Dendritic cell treated with granulocyte-macrophage colony-stimulating factor and Interleukin-4, amounts not matched to agents 40 ng/mL and 50 ng/mL, for 4 days (primary cell): ENCODE data around the gene EEF1AKMT3.

Experiments
- H3K27ac Mint-ChIP-seq: one replicate; pipeline ENCODE4 v1.8.0; 2022; ENCODE audit warnings: mild to moderate bottlenecking, mixed read lengths
- H3K27me3 Mint-ChIP-seq: one replicate; pipeline ENCODE4 v1.8.0; 2022; ENCODE audit warnings: mild to moderate bottlenecking, mixed read lengths
- H3K36me3 Mint-ChIP-seq: one replicate; pipeline ENCODE4 v1.8.0; 2022; ENCODE audit warnings: low read depth, mixed read lengths
- H3K4me1 Mint-ChIP-seq: one replicate; pipeline ENCODE4 v1.8.0; 2022; ENCODE audit warnings: low read depth, mixed read lengths
- H3K4me3 Mint-ChIP-seq: one replicate; pipeline ENCODE4 v1.8.0; 2022; ENCODE audit warnings: mild to moderate bottlenecking, moderate library complexity, mixed read lengths
- H3K9me3 Mint-ChIP-seq: one replicate; pipeline ENCODE4 v1.8.0; 2022; ENCODE audit warnings: mixed read lengths
- intact Hi-C: fragments of 100-400 bp; cut with micrococcal nuclease; formaldehyde crosslinking; loops from one replicate; pipeline ENCODE4 v1.15.0; 2022

The EEF1AKMT3 gene

DNA sequence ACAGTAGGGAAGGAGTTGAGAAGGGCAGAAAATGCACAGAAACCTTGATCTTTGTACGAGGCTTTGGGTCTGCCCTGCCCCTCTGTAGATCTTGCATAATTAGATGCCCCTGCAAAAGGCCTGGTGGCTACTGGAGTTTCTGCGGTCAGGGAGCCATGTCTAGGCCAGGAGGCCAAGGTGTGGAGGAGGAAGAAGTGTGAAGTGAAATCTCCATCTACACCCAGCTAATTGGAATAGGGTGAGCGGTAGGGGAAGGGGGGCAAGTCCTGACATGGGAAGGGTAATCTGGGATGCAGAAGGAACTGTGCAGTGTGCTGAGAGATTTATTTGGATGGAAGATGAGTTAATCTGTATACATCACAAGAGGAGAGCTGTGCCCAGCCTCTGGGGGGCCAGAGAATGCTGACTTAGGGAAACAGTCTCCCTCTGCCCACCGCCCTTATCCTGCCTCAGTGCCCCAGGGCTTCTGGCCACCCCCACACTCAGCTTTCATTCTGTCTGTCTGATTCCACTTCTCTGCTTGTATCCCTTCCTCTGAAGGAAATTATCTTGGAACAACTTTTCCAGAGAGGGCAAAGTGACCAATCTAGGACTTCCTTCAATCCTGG is 10.9 kb upstream of the EEF1AKMT3 start:
- peaks cover 32% of the 10 kb centered on the region for H3K36me3 Mint-ChIP-seq
- no peak overlapping the region for H3K4me3 Mint-ChIP-seq
- H3K27me3 Mint-ChIP-seq: peaks cover 36% of the 10 kb centered on the region

DNA sequence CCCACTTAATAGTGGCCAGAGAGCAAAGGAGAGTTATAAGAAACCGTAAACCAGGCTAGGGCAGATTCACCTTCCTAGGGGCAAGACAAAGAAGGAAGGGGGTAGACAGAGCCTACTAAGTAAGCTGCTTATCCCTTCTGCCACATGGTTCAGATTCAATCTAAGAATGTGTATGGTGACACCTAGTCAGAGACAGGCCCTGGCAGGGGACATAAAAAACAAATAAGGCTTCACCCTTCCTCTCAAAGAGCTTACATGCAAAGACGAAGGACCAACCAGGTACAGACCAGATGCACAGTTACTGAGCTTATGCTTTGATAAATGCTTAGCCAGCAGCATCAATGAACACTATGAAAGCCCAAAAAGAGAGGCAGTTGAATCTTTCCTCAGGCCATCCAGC is 10.0 kb upstream of the EEF1AKMT3 start:
- H3K9me3 Mint-ChIP-seq: no peaks in the 10 kb centered on the region
- no peak overlapping the region for H3K27ac Mint-ChIP-seq
- peaks cover 22% of the 10 kb centered on the region for H3K36me3 Mint-ChIP-seq
- H3K4me1 Mint-ChIP-seq: peaks cover 61% of the 10 kb centered on the region
- H3K4me3 Mint-ChIP-seq: no peak overlapping the region
- peaks cover 45% of the 10 kb centered on the region for H3K27me3 Mint-ChIP-seq
- intact Hi-C loops: no loop called here

More for the DNA sequence above, 10.9 kb upstream of the EEF1AKMT3 start:
- no peaks in the 10 kb centered on the region for H3K9me3 Mint-ChIP-seq
- H3K4me1 Mint-ChIP-seq: peaks cover 60% of the 10 kb centered on the region
- H3K27ac Mint-ChIP-seq: no peak overlapping the region
- intact Hi-C loops: no loop called here

DNA sequence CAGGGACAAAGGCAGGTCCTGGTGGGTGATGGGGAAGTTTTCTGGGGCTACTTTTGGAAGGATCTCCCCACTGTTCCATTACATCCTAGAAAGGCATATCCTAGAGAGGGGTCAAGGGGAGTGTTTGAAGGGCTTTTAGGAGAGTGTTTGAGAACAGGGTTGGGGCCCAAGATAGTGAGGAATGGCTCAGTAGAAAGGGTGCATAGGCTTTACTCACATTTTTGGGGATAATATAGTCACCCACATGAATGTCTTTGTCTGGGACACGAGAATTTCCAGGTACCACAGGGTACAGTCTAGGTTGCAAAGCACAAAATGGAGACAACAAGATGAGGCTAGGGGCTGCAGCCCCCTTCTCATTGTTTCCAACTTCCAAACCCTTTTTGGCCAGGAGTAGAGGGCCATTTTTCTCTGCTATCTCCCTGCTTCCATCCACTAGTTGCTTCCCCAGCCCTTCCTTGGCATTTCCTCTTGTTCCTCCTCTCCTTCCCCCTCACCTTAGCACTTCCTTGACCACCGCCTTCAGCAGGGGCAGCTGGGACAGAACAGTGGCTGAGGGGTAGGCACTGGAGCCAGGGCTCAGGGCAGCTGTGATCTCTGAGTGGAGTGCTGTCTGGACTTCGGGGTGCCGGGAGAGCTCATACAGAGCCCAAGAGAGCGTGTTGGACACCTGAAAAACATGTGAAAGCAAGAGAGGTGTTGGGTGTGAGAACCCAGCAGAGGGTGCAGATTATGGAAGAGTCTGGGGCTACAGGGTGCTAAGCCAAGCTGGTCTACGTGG is 8.3 kb upstream of the EEF1AKMT3 start:
- peaks cover 70% of the 10 kb centered on the region for H3K4me1 Mint-ChIP-seq
- peaks cover 55% of the 10 kb centered on the region for H3K27me3 Mint-ChIP-seq
- peaks cover 20% of the 10 kb centered on the region for H3K36me3 Mint-ChIP-seq
- no peak overlapping the region for H3K4me3 Mint-ChIP-seq
- H3K9me3 Mint-ChIP-seq: no peaks in the 10 kb centered on the region
- intact Hi-C loops: no loop called here
- H3K27ac Mint-ChIP-seq: no peak overlapping the region

DNA sequence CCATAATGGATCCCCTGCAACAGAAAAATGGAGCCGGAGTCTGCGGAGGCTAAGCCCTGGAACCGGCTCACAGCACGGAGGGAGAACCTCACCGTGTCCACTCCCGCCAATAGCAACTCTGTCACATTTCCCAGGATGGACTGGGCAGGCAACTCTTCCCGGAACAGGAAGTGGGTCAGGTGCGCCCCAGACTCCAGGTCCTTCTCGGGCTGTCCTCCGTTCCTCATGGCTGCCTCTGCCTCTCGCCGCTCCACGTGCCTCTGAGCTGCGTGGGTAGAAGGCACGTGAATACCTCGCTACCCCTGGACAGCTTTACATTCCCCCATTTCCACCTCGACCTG is 7.8 kb upstream of the EEF1AKMT3 start:
- Mint-ChIP-seq H3K9me3 (no peaks in the 10 kb centered on the region), H3K27me3 (peaks cover 55% of the 10 kb centered on the region), H3K4me3 (peak overlapping the region; percentile 76), H3K36me3 (peaks cover 20% of the 10 kb centered on the region), H3K27ac (no peak overlapping the region), H3K4me1 (peaks cover 70% of the 10 kb centered on the region)
- intact Hi-C loops: no loop called here

DNA sequence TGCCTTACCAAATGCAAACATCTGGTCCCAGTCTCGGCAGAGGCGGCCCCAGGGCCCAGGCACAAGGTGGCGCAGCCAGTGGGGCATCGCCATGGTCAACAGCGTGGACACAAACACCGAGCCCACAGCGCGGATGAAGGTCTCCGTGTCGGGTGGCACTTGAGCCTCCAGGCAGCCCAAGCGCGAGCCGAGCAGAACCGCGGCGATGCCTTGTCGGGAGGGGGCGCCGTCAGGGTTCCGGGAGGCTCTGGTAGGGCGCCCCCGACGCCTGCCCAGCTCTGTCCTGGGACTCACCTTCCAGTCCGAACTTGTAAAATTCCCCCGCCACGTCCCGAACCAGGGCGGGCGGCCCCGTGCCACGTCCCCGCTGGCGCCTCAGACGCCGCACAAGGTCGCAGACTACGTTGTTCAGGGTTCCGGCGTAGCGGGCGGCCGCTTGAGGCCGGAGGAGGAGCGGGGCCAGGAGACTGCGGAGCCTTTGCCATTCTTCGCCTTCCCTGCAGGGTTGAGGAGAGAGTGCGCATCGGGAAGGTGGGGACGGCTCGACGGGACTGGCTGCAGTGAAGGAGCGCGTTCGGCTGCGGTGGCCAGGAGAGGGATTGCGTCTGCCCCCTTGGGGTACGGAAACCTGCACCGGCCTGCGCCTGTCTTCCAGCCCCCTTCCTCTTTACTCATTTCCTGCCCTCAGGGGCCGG is 7.3 kb upstream of the EEF1AKMT3 start:
- Mint-ChIP-seq H3K27ac (peak overlapping the region; percentile 35), H3K4me3 (peak overlapping the region; percentile 76), H3K27me3 (peaks cover 55% of the 10 kb centered on the region), H3K9me3 (no peaks in the 10 kb centered on the region), H3K36me3 (peaks cover 23% of the 10 kb centered on the region), H3K4me1 (peaks cover 70% of the 10 kb centered on the region)
- intact Hi-C loops: no loop called here

DNA sequence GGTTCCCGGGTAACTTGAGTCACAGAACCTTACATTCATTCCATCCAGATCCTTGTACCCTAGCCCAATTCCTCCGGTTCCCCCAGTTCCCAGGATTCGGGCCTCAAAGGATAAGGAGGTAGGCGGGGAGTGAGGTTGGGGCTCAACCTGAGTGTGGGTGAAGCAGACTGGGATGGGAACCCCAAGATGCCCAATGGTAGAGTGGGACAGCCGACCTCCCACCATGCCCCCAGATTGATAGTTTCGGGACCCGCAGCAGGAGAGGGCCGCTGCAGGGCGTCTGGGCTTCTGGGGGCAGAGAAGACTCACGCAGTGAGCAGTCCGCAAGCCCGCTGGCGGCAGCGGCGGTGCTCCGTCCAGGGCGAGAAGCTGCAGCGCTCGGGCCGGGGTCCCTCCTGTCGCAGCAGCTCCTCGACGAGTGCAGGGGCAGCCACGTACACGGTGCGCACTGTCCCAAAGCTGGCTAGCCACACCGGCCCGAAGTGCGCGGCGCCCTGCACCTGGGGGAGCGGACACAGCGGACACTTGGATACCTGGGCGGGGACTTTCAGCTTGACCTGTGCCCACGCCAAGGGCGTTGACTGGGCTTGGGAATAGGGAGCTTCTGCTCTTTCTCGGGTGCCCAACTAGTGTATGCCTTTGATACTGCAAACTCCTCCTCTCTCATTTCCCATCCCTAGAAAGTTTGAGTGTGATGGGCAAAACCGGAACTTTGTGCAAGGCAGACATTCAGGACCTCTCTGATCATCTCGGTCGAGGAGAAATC is 6.5 kb upstream of the EEF1AKMT3 start:
- Mint-ChIP-seq H3K4me3 (peak overlapping the region; percentile 76), H3K27me3 (peaks cover 55% of the 10 kb centered on the region), H3K27ac (peak overlapping the region; percentile 35), H3K9me3 (no peaks in the 10 kb centered on the region), H3K36me3 (peaks cover 30% of the 10 kb centered on the region), H3K4me1 (peaks cover 70% of the 10 kb centered on the region)
- intact Hi-C loops: no loop called here

DNA sequence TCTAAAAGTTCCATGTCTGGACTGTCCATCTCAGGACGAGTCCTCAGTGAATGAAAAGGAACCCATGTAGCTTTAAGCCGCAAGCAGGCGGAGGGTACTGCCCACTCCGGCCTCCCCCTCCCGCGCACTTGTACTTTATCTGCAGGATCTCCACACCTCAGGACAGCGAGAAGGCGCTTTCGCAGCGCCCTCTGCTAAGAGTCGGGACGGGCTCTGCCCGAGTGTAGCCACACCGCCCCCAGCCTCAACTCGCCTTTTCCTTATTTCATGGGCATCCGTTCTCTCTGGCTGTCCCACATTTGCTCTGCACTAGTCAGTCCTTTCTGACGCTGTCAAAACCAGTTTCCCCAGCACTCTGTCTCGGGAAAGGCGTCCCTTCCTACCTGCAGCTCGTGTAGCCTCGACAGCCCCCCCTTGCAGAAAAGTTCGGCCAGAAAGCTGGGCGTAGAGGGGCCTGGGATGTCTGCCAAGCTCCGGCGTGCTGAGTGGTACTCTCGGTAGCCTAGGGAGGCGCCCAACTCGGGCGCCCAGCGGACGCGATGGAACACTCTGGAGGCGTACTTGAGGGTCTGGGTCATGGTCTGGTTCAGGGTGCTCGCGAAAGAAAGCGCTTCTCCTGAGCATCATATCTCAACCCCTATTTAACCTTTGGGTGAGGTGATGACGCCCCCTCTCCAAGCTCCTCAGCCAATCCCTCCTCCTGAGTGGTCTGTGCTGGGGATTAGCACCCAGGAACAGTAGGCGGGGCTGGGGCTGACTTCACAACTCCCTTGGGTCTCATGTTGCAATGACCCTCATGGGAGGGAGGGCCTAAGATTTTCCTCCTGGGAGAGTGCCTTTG is 5.7 kb upstream of the EEF1AKMT3 start, which contains the start of gene CYP27B1:
CYP27B1 (minus strand) TSS at position 615 of the 841 bp plus-strand sequence; CDS start at position 578, 37 bp downstream.
- Mint-ChIP-seq H3K9me3 (no peaks in the 10 kb centered on the region), H3K4me3 (peak within 1 kb of the TSS; percentile 66), H3K27ac (no peak within 1 kb of the TSS), H3K27me3 (peaks cover 55% of the 10 kb centered on the region), H3K4me1 (peaks cover 75% of the 10 kb centered on the region), H3K36me3 (peaks cover 33% of the 10 kb centered on the region)
- intact Hi-C loops: no loop called here

DNA sequence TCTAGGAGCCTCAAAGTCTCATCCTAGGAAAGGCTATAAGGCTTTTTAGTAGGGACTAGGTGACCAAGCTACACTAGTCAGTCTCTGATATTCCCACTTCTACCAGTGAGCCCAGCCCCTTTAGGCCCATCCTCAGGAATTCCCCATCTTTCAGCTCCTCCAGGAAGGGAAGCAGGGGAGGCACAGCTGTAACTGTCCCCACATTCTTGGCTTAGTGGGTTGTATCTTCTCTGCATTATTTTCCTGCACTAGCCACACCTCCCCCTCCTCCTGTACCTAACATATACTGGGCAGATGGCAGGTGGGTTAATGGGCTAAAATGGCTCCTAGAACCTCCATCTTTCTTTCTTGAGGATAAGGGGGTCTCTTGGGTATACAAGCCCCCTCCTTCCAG is 5.1 kb upstream of the EEF1AKMT3 start:
- peaks cover 78% of the 10 kb centered on the region for H3K4me1 Mint-ChIP-seq
- peaks cover 38% of the 10 kb centered on the region for H3K36me3 Mint-ChIP-seq
- H3K4me3 Mint-ChIP-seq: no peak overlapping the region
- intact Hi-C loops: no loop called here
- peaks cover 55% of the 10 kb centered on the region for H3K27me3 Mint-ChIP-seq
- no peak overlapping the region for H3K27ac Mint-ChIP-seq
- H3K9me3 Mint-ChIP-seq: no peaks in the 10 kb centered on the region

DNA sequence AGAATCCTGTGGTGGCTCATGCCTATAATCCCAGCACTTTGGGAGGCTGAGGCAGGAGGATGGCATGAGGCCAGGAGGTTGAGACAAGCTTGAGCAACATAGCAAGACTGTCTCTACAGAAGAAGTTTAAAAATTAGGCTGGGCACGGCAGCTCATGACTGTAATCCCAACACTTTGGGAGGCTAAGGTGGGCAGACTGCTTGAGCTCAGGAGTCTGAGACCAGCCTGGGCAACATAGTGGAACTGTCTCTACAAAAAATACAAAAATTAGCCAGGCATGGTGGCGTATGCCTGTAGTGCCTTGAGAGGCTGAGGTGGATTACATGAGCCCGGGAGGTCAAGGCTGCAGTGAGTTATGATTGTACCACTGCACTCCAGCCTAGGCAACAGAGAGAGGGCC is 4.5 kb upstream of the EEF1AKMT3 start:
- peaks cover 54% of the 10 kb centered on the region for H3K27me3 Mint-ChIP-seq
- H3K4me1 Mint-ChIP-seq: peaks cover 80% of the 10 kb centered on the region
- intact Hi-C loops: no loop called here
- no peak overlapping the region for H3K4me3 Mint-ChIP-seq
- no peak overlapping the region for H3K27ac Mint-ChIP-seq
- H3K9me3 Mint-ChIP-seq: no peaks in the 10 kb centered on the region
- H3K36me3 Mint-ChIP-seq: peaks cover 44% of the 10 kb centered on the region

DNA sequence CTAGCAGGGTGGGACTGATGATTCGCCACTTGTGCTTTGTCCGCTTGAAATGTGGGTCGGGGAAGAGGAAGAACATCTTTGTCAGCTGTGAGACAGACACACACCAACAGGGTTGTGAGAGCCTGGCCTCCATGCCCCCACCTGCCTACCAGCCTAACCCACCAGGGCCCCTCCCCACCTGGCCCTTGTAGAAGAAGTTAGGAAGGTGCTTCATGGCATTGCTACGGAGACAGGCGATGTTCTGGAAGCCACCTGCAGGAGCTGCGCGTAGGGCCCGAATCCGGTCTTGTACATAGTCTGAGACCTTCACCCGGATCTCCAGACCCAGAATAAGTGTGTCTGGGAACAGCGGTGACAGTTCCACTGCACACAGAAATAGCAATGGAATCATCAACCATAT is 2.8 kb upstream of the EEF1AKMT3 start:
- H3K4me3 Mint-ChIP-seq: no peak overlapping the region
- intact Hi-C loops: no loop called here
- H3K9me3 Mint-ChIP-seq: no peaks in the 10 kb centered on the region
- H3K27me3 Mint-ChIP-seq: peaks cover 37% of the 10 kb centered on the region
- peaks cover 83% of the 10 kb centered on the region for H3K4me1 Mint-ChIP-seq
- H3K36me3 Mint-ChIP-seq: peaks cover 47% of the 10 kb centered on the region
- no peak overlapping the region for H3K27ac Mint-ChIP-seq

DNA sequence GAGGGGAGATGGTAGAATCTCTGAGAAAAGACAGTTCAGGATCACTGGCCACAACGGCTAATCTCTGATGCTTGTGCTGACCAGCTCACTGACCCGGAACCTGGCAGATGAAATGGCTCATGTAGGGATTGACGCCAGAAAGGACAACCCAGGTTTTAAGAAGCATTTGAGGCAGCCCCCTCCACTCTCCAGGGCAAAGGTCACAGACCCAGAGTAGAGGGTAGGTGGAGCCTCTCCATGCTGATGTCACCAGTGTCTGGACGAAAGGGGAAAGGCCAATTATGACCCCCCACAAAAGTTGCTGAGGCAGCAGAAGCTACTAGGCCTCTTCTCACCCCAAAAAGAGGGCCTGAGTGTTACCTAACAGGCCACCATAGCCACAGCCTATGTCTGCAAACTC is 1.7 kb upstream of the EEF1AKMT3 start:
- peaks cover 26% of the 10 kb centered on the region for H3K27me3 Mint-ChIP-seq
- peaks cover 49% of the 10 kb centered on the region for H3K36me3 Mint-ChIP-seq
- no peaks in the 10 kb centered on the region for H3K9me3 Mint-ChIP-seq
- H3K4me1 Mint-ChIP-seq: peaks cover 81% of the 10 kb centered on the region
- no peak overlapping the region for H3K4me3 Mint-ChIP-seq
- peak overlapping the region; percentile 92 for H3K27ac Mint-ChIP-seq
- intact Hi-C loops: no loop called here

DNA sequence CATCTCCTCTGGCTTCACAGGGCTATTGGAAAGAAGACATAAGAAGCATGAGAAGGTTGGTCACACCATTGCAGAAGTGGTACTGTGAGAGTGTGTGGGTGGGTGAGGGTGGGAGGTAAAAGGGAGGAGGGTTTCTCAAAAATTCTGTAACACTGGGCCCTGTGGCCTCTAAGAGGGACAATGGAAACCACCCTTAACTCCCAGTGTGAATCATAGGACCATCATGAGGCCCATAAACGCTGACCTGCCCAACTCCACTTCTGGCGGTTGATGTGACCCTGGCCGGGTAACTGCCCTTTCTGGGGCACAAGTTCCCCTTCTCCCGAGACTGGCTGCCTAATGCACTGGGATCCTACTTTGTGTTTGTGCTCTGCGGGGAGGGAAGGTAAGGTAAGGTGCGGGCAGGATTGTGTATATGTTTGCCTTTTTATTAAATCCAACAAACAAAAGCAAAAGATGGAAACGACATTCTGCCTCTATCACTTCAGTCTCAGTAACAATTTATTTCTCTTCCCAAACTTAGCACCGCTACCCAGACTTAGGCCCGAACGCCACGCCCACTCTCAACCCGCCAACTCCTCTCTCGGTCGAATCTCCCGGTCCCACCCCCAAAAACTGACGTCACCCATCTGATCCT is 1.1 kb upstream of the EEF1AKMT3 start:
- peaks cover 20% of the 10 kb centered on the region for H3K27me3 Mint-ChIP-seq

More for the DNA sequence above, 1.1 kb upstream of the EEF1AKMT3 start:
- peak overlapping the region; percentile 92 for H3K4me3 Mint-ChIP-seq
- intact Hi-C loops: no loop called here
- H3K27ac Mint-ChIP-seq: peak overlapping the region; percentile 92
- peaks cover 81% of the 10 kb centered on the region for H3K4me1 Mint-ChIP-seq
- no peaks in the 10 kb centered on the region for H3K9me3 Mint-ChIP-seq
- H3K36me3 Mint-ChIP-seq: peaks cover 55% of the 10 kb centered on the region
